ENCODE data around the gene PTPN9.

DNA sequence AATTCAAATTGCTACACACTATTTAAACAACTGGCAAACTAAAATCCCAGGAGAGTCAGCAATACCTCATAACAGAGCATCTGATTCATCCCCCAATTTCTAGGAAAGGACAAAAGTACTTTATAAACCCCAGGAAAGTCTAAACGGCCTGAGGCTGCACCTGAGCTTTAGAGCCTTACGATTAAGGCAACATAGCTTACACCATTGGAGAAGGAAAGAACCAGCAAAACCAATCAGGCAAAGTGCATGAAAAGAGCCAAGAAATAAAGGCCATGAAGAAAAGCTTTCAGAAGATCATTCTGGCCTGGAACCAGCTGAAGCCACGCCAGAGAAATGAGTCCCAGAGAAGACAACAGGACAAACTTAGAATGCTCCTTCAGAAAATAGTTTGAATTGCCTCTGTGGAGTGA lies 48.1 kb downstream of the PTPN9 start:
- no peak for TF ChIP-seq POLR2AphosphoS5 (IDR thresholded peaks at IDR 0.05; ENCODE audit: low read depth, low read length)
- TF ChIP-seq POLR2A (IDR thresholded peaks at IDR 0.05; ENCODE audit: low read depth, low read length) = no peak
